HepG2 (cell line): ENCODE measurements around the gene RPS19. TPM values are rescaled to one million over a fixed set of nuclear protein-coding genes. Genes with fewer than 3 reads are reported as not detected.

Experiments used
- ASH2L ChIP-seq: fragments of 300-600, 200-600 bp; sonication (generic); IDR thresholded peaks from 2 replicates; pipeline ENCODE4 v1.7.0; 2017; ENCODE audit warnings: low read depth, mild to moderate bottlenecking, moderate library complexity, mixed read lengths, low read length; ENCODE audit not compliant: insufficient read length
- ATF1 ChIP-seq: IDR thresholded peaks from 2 replicates; pipeline ENCODE4 v1.6.1; 2016; ENCODE audit warnings: mild to moderate bottlenecking, control low read depth
- ELF1 ChIP-seq: sonication (generic); formaldehyde crosslinking; IDR thresholded peaks from 2 replicates; pipeline ENCODE4 v1.4.0; 2020; ENCODE audit warnings: missing genetic modification reagents
- EZH2 ChIP-seq: conservative IDR thresholded peaks from 2 replicates; pipeline ENCODE4 v1.6.1; 2012; ENCODE audit warnings: mild to moderate bottlenecking, low read depth, low read length, moderate library complexity
- FOSL2 ChIP-seq: sonication (generic); formaldehyde crosslinking; IDR thresholded peaks from 2 replicates; pipeline ENCODE4 v1.4.0; 2020; ENCODE audit warnings: missing genetic modification reagents
- GFI1 ChIP-seq: sonication (generic); formaldehyde crosslinking; IDR thresholded peaks from 2 replicates; pipeline ENCODE4 v1.5.0; 2020; ENCODE audit warnings: missing genetic modification reagents, mild to moderate bottlenecking, borderline replicate concordance
- HBP1 ChIP-seq: IDR thresholded peaks from 2 replicates; pipeline ENCODE4 v1.6.1; 2016; ENCODE audit warnings: low read depth, control low read depth
- IKZF5 ChIP-seq: IDR thresholded peaks from 2 replicates; pipeline ENCODE4 v1.6.1; 2018; ENCODE audit warnings: missing genetic modification reagents, mild to moderate bottlenecking, missing compliant biosample characterization
- NFKB2 ChIP-seq: sonication (generic); formaldehyde crosslinking; IDR thresholded peaks from 2 replicates; pipeline ENCODE4 v1.4.0; 2020; ENCODE audit warnings: missing genetic modification reagents, borderline replicate concordance
- NR2F6 ChIP-seq, 2 experiments: IDR thresholded peaks; 2 replicates each; pipeline ENCODE4 v1.6.1; 2016; ENCODE audit warnings: antibody characterized with exemption in 1 of 2, mild to moderate bottlenecking in 1 of 2
- PHF21A ChIP-seq: sonication (generic); formaldehyde crosslinking; IDR thresholded peaks from 2 replicates; pipeline ENCODE4 v1.5.0; 2020; ENCODE audit warnings: mild to moderate bottlenecking, missing genetic modification reagents
- RAD21 ChIP-seq: fragments of 450-650 bp; formaldehyde crosslinking; IDR thresholded peaks from 2 replicates; pipeline ENCODE4 v1.5.0; 2020; ENCODE audit warnings: mild to moderate bottlenecking
- REPIN1 ChIP-seq: sonication (generic); formaldehyde crosslinking; IDR thresholded peaks from 2 replicates; pipeline ENCODE4 v1.8.0; 2022; ENCODE audit warnings: missing genetic modification reagents, low read depth, mild to moderate bottlenecking, borderline replicate concordance
- SALL1 ChIP-seq: sonication (generic); formaldehyde crosslinking; IDR thresholded peaks from 2 replicates; pipeline ENCODE4 v1.8.0; 2022; ENCODE audit warnings: mild to moderate bottlenecking, missing genetic modification reagents
- TFAP4 ChIP-seq: sonication (generic); IDR thresholded peaks from 2 replicates; pipeline ENCODE4 v1.6.1; 2016; ENCODE audit warnings: low read depth, borderline replicate concordance
- TOPORS ChIP-seq: sonication (generic); formaldehyde crosslinking; IDR thresholded peaks from 2 replicates; pipeline ENCODE4 v1.8.0; 2023; ENCODE audit warnings: mild to moderate bottlenecking, missing genetic modification reagents
- ZBTB4 ChIP-seq: sonication (generic); formaldehyde crosslinking; IDR thresholded peaks from 2 replicates; pipeline ENCODE4 v1.4.0; 2020; ENCODE audit warnings: missing genetic modification reagents, mild to moderate bottlenecking, borderline replicate concordance
- ZEB1 ChIP-seq: IDR thresholded peaks from 2 replicates; pipeline ENCODE4 v1.6.1; 2012; ENCODE audit warnings: mild to moderate bottlenecking, low read depth, inconsistent platforms; ENCODE audit not compliant: insufficient replicate concordance
- ZNF274 ChIP-seq: sonication (generic); formaldehyde crosslinking; IDR thresholded peaks from 2 replicates; pipeline ENCODE4 v1.5.1; 2020; ENCODE audit warnings: mild to moderate bottlenecking, missing genetic modification reagents
- ZNF543 ChIP-seq: sonication (generic); formaldehyde crosslinking; IDR thresholded peaks from 2 replicates; pipeline ENCODE4 v1.4.0; 2020; ENCODE audit warnings: mild to moderate bottlenecking, missing genetic modification reagents
- ZNF782 ChIP-seq: sonication (generic); formaldehyde crosslinking; IDR thresholded peaks from 2 replicates; pipeline ENCODE4 v1.4.0; 2020; ENCODE audit warnings: missing genetic modification reagents, mild to moderate bottlenecking, borderline replicate concordance
- ZNF784 ChIP-seq: sonication (generic); formaldehyde crosslinking; IDR thresholded peaks from 2 replicates; pipeline ENCODE4 v1.5.1; 2020; ENCODE audit warnings: missing genetic modification reagents, mild to moderate bottlenecking, borderline replicate concordance
- polyA plus RNA-seq, 8 experiments: library from polyadenylated mRNA; depleted of rRNA in 3 of 8; stranded (reverse) in 7 of 8; unstranded in 1 of 8; fragments of >200 nt; fragmentation: Illumina TruSeq in 4 of 8; extraction: Trizol in 4 of 8; gene quantifications; 2 replicates each; pipeline versions ENCODE4 v1.2.1 to v1.2.3, GENCODE V29; 2011 to 2016; ENCODE audit warnings: low read depth in 4 of 8, missing spikeins in 1 of 8, mixed read lengths in 1 of 8; ENCODE audit not compliant: insufficient read depth in 1 of 8
- total RNA-seq, 5 experiments: library from RNA; depleted of rRNA; stranded (reverse); fragments of >200 nt; fragmentation: Illumina TruSeq; extraction: Trizol; gene quantifications; 2 replicates each; pipeline ENCODE4 v1.2.3, GENCODE V29; 2016; ENCODE audit warnings: low read depth in 1 of 5

Gene RPS19
- total and polyA plus RNA-seq, 2 of the 13 experiments (the other 11 are each of a cell fraction or from before 2014, with no cell fraction given): 1,983 to 4,758 TPM

- 0 out of 2 replicates have a peak, but pooled peaks have one; percentile 48 for TF ChIP-seq ZNF784 (CRISPR knock-in tag)
- no peak for TF ChIP-seq ASH2L
- TF ChIP-seq FOSL2 (CRISPR knock-in tag): peak; percentile 93
- TF ChIP-seq GFI1 (CRISPR knock-in tag): peak; percentile 91
- TF ChIP-seq ZBTB4 (CRISPR knock-in tag): no peak
- TF ChIP-seq ZNF782 (CRISPR knock-in tag): no peak
- peak; percentile 59; the same call in 1 of the 2 replicates for TF ChIP-seq SALL1 (CRISPR knock-in tag)
- no peak for TF ChIP-seq ATF1
- TF ChIP-seq IKZF5 (CRISPR knock-in tag): peak; percentile 80
- peak; percentile 82 for TF ChIP-seq RAD21 (CRISPR knock-in tag)
- TF ChIP-seq ELF1: peak; percentile 53; the same call in 1 of the 2 replicates
- no peak; the same call in 1 of the 2 replicates for TF ChIP-seq TOPORS (CRISPR knock-in tag)
- peak; percentile 86; the same call in 1 of the 2 replicates for TF ChIP-seq ZNF543 (CRISPR knock-in tag)
- TF ChIP-seq EZH2: no peak
- TF ChIP-seq REPIN1 (CRISPR knock-in tag): peak; percentile 79; the same call in 1 of the 2 replicates
- peak; percentile 27; the same call in 1 of the 2 replicates for TF ChIP-seq ZNF274 (CRISPR knock-in tag)
- 0 out of 2 replicates have a peak, but pooled peaks have one; percentile 37 for TF ChIP-seq HBP1 (CRISPR knock-in tag)
- TF ChIP-seq ZEB1: peak; percentile 98
- peak; percentile 50; the same call in 1 of the 2 replicates for TF ChIP-seq NFKB2 (CRISPR knock-in tag)
- TF ChIP-seq PHF21A (CRISPR knock-in tag): peak; percentile 91
- TF ChIP-seq TFAP4: peak; percentile 92
- TF ChIP-seq NR2F6 (IDR thresholded peaks at IDR 0.05): peak; percentile 60; the same call in 1 of the 2 replicates
- TF ChIP-seq NR2F6 (CRISPR knock-in tag; IDR thresholded peaks at IDR 0.05): peak; percentile 62; the same call in 1 of the 2 replicates
Observed at GRCh38 chr19:41887711-41888382, 27.8 kb downstream of the RPS19 start (continued).
